OCI-LY1 (cell line): ENCODE data around the gene INTS13.
A peak's percentile ranks its signal among the peaks of the same experiment; 100 is the strongest.

Experiments used
- H2AFZ ChIP-seq: fragments of 200-600 bp; sonication (generic), shearing (Covaris generic); 2 replicates; pipeline ENCODE4 v1.6.0; 2014; ENCODE audit warnings: antibody characterized with exemption, mild to moderate bottlenecking, low read length
- H3F3A ChIP-seq: fragments of 200-600 bp; sonication (generic), shearing (Covaris generic); 2 replicates; pipeline ENCODE4 v1.6.0; 2014; ENCODE audit warnings: mild to moderate bottlenecking, antibody characterized with exemption, low read length, moderate library complexity; ENCODE audit not compliant: insufficient read depth
- H3K27ac ChIP-seq: fragments of 200-600 bp; sonication (generic); 2 replicates; pipeline ENCODE4 v1.5.1; 2014; ENCODE audit warnings: low read length, mixed run types, mild to moderate bottlenecking, low read depth; ENCODE audit not compliant: poor library complexity, severe bottlenecking
- H3K27me3 ChIP-seq: fragments of 200-600 bp; sonication (generic); 2 replicates; pipeline ENCODE4 v1.6.0; 2014; ENCODE audit warnings: antibody characterized with exemption, mild to moderate bottlenecking, low read length, moderate library complexity; ENCODE audit not compliant: insufficient read depth
- H3K36me3 ChIP-seq: fragments of 200-600 bp; sonication (generic); 2 replicates; pipeline ENCODE4 v1.6.1; 2014; ENCODE audit warnings: mild to moderate bottlenecking, antibody characterized with exemption, low read length, moderate library complexity, mixed read lengths; ENCODE audit not compliant: insufficient read depth
- H3K4me1 ChIP-seq: fragments of 200-600 bp; sonication (generic); 2 replicates; pipeline ENCODE4 v1.5.1; 2014; ENCODE audit warnings: mild to moderate bottlenecking, low read length, moderate library complexity; ENCODE audit not compliant: insufficient read depth, severe bottlenecking
- H3K4me2 ChIP-seq: fragments of 200-600 bp; sonication (generic), shearing (Covaris generic); 2 replicates; pipeline ENCODE4 v1.6.1; 2014; ENCODE audit warnings: low read length
- H3K4me3 ChIP-seq: fragments of 200-600 bp; sonication (generic); 2 replicates; pipeline ENCODE4 v1.5.1; 2014; ENCODE audit warnings: low read length, low read depth, mild to moderate bottlenecking, mixed read lengths; ENCODE audit not compliant: poor library complexity, severe bottlenecking
- H3K79me2 ChIP-seq: fragments of 200-600 bp; shearing (Covaris generic); 2 replicates; pipeline ENCODE4 v1.6.1; 2016; ENCODE audit warnings: mixed run types, low read length, mixed read lengths; ENCODE audit not compliant: insufficient read depth
- H3K9ac ChIP-seq: fragments of 200-600 bp; sonication (generic), shearing (Covaris generic); 2 replicates; pipeline ENCODE4 v1.6.1; 2014; ENCODE audit warnings: mild to moderate bottlenecking, low read length, mixed read lengths
- H3K9me2 ChIP-seq: fragments of 200-600 bp; sonication (generic), shearing (Covaris generic); 2 replicates; pipeline ENCODE4 v1.6.1; 2014; ENCODE audit warnings: low read depth, mild to moderate bottlenecking, low read length, mixed read lengths
- H3K9me3 ChIP-seq: fragments of 200-600 bp; shearing (Covaris generic); 2 replicates; pipeline ENCODE4 v1.6.1; 2014; ENCODE audit warnings: low read length, mixed read lengths
- H4K20me1 ChIP-seq: fragments of 200-600 bp; sonication (generic), shearing (Covaris generic); 2 replicates; pipeline ENCODE4 v1.6.0; 2016; ENCODE audit warnings: mild to moderate bottlenecking, low read length; ENCODE audit not compliant: insufficient read depth
- CTCF ChIP-seq: fragments of 200-600 bp; sonication (generic), shearing (Covaris generic); IDR thresholded peaks from 2 replicates; pipeline ENCODE4 v1.5.1; 2017; ENCODE audit warnings: mild to moderate bottlenecking, antibody characterized with exemption, low read length, moderate library complexity, mixed read lengths
- EZH2 ChIP-seq: fragments of 200-600 bp; sonication (generic), shearing (Covaris generic); IDR thresholded peaks from 2 replicates; pipeline ENCODE4 v1.8.0; 2017; ENCODE audit warnings: borderline replicate concordance, mixed run types, mild to moderate bottlenecking, antibody characterized with exemption, low read length, moderate library complexity, mixed read lengths

Gene INTS13

GRCh38 chr12:26937443-26937862 lies 328 bp downstream of the INTS13 start:
- H3K79me2 ChIP-seq = peaks cover 76% of the 10 kb centered on the region
- peaks cover 35% of the 10 kb centered on the region for H3K36me3 ChIP-seq
- H3K4me1 ChIP-seq = peaks cover 57% of the 10 kb centered on the region
- TF ChIP-seq EZH2 (no peak), CTCF (no peak)
- peak overlapping the region; percentile 94 for H3K9ac ChIP-seq
- peak overlapping the region; percentile 90 for H3K4me3 ChIP-seq
- H3K9me2 ChIP-seq = no peaks in the 10 kb centered on the region
- peak overlapping the region; percentile 78 for H3K27ac ChIP-seq
- H2AFZ ChIP-seq = no peak overlapping the region
- H3K4me2 ChIP-seq = peak overlapping the region; percentile 82
- no peaks in the 10 kb centered on the region for H4K20me1 ChIP-seq
- no peaks in the 10 kb centered on the region for H3K9me3 ChIP-seq
- no peaks in the 10 kb centered on the region for H3K27me3 ChIP-seq
- H3F3A ChIP-seq = 0 out of 2 replicates have a peak, but pooled peaks cover 3% of the 10 kb centered on the region

GRCh38 chr12:26936559-26937442 lies 980 bp downstream of the INTS13 start:
- no peaks in the 10 kb centered on the region for H3K9me2 ChIP-seq
- peaks cover 50% of the 10 kb centered on the region for H3K4me1 ChIP-seq
- no peak overlapping the region for H2AFZ ChIP-seq
- peak overlapping the region; percentile 90 for H3K4me3 ChIP-seq
- H3K36me3 ChIP-seq = peaks cover 42% of the 10 kb centered on the region
- H3F3A ChIP-seq = 0 out of 2 replicates have a peak, but pooled peaks cover 3% of the 10 kb centered on the region
- peak overlapping the region; percentile 78 for H3K27ac ChIP-seq
- peak overlapping the region; percentile 94 for H3K9ac ChIP-seq
- H3K79me2 ChIP-seq = peaks cover 69% of the 10 kb centered on the region
- H3K27me3 ChIP-seq = no peaks in the 10 kb centered on the region
- TF ChIP-seq CTCF (no peak), EZH2 (no peak)
- no peaks in the 10 kb centered on the region for H4K20me1 ChIP-seq
- peak overlapping the region; percentile 82 for H3K4me2 ChIP-seq
- H3K9me3 ChIP-seq = no peaks in the 10 kb centered on the region

- H3K27me3 ChIP-seq = no peaks in the 10 kb centered on the region
- peaks cover 40% of the 10 kb centered on the region for H3K4me1 ChIP-seq
- H3K79me2 ChIP-seq = peaks cover 61% of the 10 kb centered on the region
- peak overlapping the region; percentile 6 for H3K27ac ChIP-seq
- no peaks in the 10 kb centered on the region for H3K9me3 ChIP-seq
- peaks cover 48% of the 10 kb centered on the region for H3K36me3 ChIP-seq
- H3K9me2 ChIP-seq = no peaks in the 10 kb centered on the region
- H2AFZ ChIP-seq = no peak overlapping the region
- peak overlapping the region; percentile 82 for H3K4me2 ChIP-seq
- no peak for TF ChIP-seq EZH2
- TF ChIP-seq CTCF = no peak
- H4K20me1 ChIP-seq = no peaks in the 10 kb centered on the region
- H3K4me3 ChIP-seq = peak overlapping the region; percentile 90
- H3K9ac ChIP-seq = peak overlapping the region; percentile 94
- 0 out of 2 replicates have a peak, but pooled peaks cover 3% of the 10 kb centered on the region for H3F3A ChIP-seq
Observed at GRCh38 chr12:26935636-26936378, 2.0 kb downstream of the INTS13 start.
